Raji (cell line): Measurements from ENCODE around the gene SCFD2.

Experiments used
- POLR2A ChIP-seq: IDR thresholded peaks from 2 replicates; pipeline ENCODE4 v1.6.1; 2011; ENCODE audit warnings: low read depth, low read length, control low read depth; ENCODE audit not compliant: insufficient read depth

Gene SCFD2

DNA sequence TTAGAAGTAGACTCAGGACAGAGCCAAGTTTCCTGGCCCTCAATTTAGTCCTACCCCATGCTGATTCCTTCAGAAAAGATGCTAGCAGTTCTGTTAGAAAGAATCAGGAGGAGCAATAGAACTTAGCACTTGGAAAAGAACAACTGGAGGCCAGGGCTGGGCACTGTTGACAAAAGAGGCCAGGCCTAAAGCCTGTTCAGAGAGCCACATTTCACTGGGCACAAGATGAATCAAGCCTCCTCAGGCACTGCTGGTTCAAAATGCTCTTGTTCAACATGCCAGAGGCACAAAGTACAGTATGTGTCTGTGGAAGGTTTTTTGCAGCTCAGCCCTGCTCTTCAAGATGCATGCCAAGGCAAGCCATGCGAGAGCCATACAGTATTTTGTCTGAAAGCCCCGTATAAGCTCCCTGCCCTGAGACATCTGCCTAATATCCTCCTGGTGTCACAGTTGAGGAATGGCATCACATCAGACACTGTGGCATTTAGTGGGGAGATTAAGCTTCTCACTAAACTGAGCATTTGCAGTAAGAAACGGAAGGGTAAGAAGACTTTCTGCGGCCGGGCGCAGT, 450.0 kb downstream of the SCFD2 start:
- TF ChIP-seq POLR2A: no peak

DNA sequence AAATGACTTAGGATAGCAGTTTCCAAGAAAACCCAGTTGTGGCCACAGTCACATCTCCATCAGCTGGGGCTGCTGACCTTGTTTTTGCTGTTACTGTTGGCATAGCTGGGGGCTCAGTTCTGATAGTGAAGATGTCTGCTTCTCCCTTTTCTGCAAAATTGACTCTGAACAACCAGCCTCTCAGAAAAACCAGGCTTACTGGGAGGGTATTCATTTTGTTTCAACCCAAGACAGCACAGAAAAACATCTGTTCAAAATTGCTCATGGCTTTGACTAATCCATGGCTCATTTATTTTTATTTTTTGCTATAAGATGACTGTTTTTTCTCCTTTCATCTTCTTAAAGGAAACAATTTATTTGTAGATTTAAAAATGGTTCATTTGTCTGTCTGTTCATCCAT, 450.7 kb downstream of the SCFD2 start:
- TF ChIP-seq POLR2A: no peak

DNA sequence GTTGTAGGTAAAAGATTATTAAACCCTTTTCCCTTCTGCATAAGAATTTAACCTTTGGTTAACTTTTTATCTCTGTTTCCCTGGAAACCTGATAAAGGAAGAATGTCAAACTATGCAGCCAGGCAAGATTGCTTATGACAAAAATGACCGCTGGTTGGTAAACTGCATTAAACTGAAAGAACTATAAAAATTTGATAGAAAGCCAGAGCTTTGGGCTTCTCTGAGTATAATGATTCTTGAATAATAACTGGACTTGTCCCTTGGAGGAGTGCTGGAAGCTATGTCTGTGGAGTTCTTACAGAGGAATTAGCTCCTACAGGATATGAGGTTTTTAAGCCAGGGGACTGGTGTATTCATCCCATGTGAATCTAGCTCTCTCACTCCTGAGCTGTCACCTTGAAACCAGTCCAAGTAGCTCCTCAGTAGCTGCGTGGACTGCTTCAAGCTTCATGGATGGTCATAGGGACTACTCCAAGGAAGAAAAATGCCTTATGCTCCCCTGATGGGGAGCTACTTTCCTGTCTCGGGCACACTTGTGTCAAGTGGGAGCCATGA, 451.7 kb downstream of the SCFD2 start:
- no peak for TF ChIP-seq POLR2A

GRCh38 chr4:52912608-52913007, 453.3 kb downstream of the SCFD2 start:
- TF ChIP-seq POLR2A: no peak

DNA sequence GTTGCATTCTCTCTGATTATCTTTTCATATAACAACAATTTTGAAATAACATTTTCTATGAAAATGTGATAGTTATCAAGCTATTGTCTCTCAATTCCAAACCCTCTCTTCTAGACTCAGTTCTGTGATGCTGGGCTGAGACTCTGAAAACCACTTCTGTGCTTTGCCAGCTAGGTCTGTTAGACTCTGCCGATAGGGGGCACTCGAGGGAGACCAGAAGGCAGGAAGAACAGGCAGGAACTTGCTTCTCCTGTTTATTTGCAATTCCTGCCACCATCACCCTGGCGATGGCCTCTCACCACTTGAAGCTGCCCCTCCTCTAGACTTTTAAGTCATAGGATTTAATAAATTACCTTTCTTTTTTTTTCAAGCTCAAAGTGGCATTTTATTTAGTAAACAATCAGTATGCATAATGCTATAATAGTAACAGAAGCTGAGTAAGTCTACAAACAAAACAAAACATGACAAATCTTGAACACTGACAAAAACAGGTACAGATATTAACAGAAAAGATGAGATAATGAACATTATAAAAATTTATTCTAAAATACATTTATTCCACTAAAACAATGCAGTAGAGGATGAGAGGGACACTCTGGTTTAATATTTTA, 454.1 kb downstream of the SCFD2 start:
- no peak for TF ChIP-seq POLR2A

DNA sequence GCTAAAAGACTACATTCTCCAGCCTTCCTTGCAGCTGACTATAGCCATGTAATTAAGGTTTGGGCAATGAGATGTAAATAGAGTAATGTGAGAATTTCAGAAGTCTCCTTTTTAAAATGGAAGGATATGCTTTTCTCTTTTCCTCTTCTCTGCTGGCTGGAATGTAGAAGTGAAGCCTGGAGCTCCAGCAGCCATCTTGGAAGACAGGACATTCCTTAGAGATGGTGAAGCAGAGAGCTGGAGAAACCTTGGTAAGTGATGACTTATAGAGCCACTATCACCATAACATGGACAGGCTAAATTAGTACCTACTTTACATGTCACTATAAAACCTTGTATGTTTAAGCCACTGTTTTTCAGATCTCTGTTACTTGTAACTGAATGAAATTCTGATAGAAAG, 455.7 kb downstream of the SCFD2 start:
- no peak for TF ChIP-seq POLR2A

DNA sequence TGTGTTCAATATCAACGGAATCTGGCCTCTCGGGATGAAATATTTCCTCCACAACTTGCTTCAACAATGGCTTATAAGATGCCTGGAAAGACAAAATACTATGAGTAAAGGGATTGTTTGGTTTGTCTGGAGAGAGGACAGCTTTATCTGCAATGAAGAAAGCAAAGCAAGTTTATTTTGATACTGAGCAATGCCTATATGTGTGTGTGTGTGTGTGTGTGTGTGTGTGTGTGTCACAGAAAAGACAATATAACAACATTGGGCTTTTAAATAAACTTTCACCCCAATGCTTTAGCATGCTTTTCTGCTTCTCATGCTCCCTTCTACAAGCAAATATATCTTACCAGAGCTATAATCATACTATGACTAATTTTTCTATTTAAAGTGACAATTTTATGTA, 458.4 kb downstream of the SCFD2 start:
- no peak for TF ChIP-seq POLR2A

- no peak for TF ChIP-seq POLR2A
Observed at GRCh38 chr4:52904421-52904820, 461.4 kb downstream of the SCFD2 start.

DNA sequence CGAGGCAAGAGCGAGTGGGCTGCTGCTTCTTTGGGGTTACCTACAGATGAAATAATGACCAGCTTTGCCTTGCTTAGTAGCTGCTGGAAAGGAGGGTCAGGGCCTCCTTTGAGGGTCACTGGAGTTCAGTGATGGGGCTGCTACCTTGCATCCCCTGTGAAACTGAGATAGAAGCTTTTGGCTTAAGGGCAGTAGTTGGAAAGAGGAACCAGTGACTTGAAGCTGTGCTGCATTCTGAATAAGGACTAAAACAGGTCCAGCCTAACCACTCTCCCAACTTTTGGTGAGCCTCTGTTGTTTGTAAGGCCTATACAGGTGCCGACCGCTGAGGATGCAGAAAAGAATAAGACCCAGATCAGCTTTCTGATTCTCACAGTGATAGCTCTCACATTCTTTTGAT, 462.6 kb downstream of the SCFD2 start:
- TF ChIP-seq POLR2A: no peak

DNA sequence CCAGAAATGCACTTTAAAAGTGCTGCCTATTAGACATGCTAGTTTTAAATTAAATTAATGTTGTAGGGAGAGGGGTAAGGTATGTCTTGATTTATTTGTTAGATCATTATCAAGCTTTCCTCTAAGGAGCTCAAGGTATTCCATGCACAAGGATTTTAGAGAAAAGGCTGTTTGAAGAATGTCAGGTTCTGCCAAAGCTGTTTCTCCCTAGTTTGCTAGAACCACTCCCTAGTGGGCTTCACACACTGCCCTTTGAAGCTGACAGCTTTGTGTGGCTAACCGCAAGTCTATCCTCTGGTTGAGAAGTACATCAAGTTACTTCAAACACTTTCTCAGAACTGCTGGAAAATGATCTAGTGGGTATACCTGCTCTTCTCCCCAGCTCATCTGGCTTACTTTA, 471.4 kb downstream of the SCFD2 start:
- TF ChIP-seq POLR2A: no peak

DNA sequence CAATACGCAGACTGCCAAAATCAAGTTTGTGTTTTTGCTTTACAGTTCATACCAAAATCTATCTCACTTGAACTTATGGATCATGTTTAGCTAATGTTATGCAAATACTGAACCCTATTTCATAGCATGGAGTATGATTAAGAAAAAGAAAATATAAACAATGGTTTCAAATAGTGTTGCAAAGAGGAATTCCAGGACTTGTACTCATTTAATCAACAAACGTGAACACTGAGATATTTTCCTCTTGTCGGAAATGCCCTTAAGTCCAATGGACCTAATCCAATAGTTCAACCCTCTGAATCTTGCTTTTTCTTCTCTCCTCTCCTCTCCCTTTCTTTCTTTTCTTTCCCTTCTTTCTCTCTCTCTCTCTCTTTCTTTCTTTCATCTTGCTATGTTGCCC, 473.0 kb downstream of the SCFD2 start:
- TF ChIP-seq POLR2A: no peak

GRCh38 chr4:52891743-52892142, 474.1 kb downstream of the SCFD2 start:
- TF ChIP-seq POLR2A: no peak

DNA sequence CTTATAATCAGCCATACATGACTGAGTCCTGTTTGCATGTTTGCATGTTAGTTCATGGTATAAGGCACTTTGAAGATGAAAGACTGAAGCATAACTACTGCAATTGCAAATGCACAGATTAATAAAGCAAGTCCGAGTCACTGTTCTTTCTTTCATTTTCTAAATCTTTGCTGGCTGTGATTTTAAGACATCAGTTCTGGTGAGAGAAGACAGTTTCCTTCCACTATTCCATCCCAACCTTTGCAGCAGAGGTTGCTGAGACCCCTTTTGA, 475.4 kb downstream of the SCFD2 start:
- TF ChIP-seq POLR2A: no peak

- no peak for TF ChIP-seq POLR2A
Observed at GRCh38 chr4:52889778-52890520, 475.9 kb downstream of the SCFD2 start.

GRCh38 chr4:52889354-52889753, 476.5 kb downstream of the SCFD2 start:
- no peak for TF ChIP-seq POLR2A

GRCh38 chr4:52884994-52885393, 480.9 kb downstream of the SCFD2 start:
- no peak for TF ChIP-seq POLR2A
